OCI-LY3 (cell line): Measurements from ENCODE around the gene TNRC18.

ENCODE experiments used
- H2AFZ ChIP-seq: fragments of 200-600, 300-600 bp; shearing (Covaris generic); 2 replicates; pipeline ENCODE4 v1.6.0; 2014; ENCODE audit warnings: antibody characterized with exemption, low read depth, low read length
- H3K27ac ChIP-seq: fragments of 200-600, 300-600 bp; sonication (generic); 2 replicates; pipeline ENCODE4 v1.5.1; 2014; ENCODE audit warnings: mild to moderate bottlenecking, low read length, moderate library complexity, mixed read lengths
- H3K27me3 ChIP-seq: fragments of 200-600, 300-600 bp; sonication (generic); 2 replicates; pipeline ENCODE4 v1.6.1; 2014; ENCODE audit warnings: low read depth, low read length, mixed read lengths
- H3K36me3 ChIP-seq: fragments of 200-600, 300-600 bp; sonication (generic); replicated peaks from 2 replicates; pipeline ENCODE3; 2014; ENCODE audit warnings: low read depth, low read length, mixed read lengths
- H3K4me1 ChIP-seq: fragments of 300-600, 200-600 bp; sonication (generic); 2 replicates; pipeline ENCODE4 v1.6.1; 2014; ENCODE audit warnings: low read length, mixed read lengths
- H3K4me2 ChIP-seq: fragments of 200-600, 300-600 bp; sonication (generic); 2 replicates; pipeline ENCODE4 v1.6.1; 2014; ENCODE audit warnings: low read length, mixed read lengths
- H3K4me3 ChIP-seq: fragments of 300-600, 200-600 bp; sonication (generic); 2 replicates; pipeline ENCODE4 v1.5.1; 2014; ENCODE audit warnings: antibody characterized with exemption, mild to moderate bottlenecking, low read length, moderate library complexity
- H3K79me2 ChIP-seq: fragments of 300-600, 200-600 bp; shearing (Covaris generic); 2 replicates; pipeline ENCODE4 v1.6.1; 2014; ENCODE audit warnings: mild to moderate bottlenecking, low read length, mixed read lengths
- H3K9ac ChIP-seq: fragments of 300-600, 200-600 bp; shearing (Covaris generic); 2 replicates; pipeline ENCODE4 v1.6.0; 2014; ENCODE audit warnings: mild to moderate bottlenecking, low read length, moderate library complexity
- H3K9me3 ChIP-seq: fragments of 200-600, 300-600 bp; shearing (Covaris generic); 2 replicates; pipeline ENCODE4 v1.6.1; 2014; ENCODE audit warnings: low read length, mixed read lengths; ENCODE audit not compliant: insufficient read depth
- H4K20me1 ChIP-seq: fragments of 200-600, 300-600 bp; sonication (generic); 2 replicates; pipeline ENCODE4 v1.6.1; 2016; ENCODE audit warnings: low read length, mixed read lengths; ENCODE audit not compliant: insufficient read depth
- EZH2phosphoT487 ChIP-seq: fragments of 200-600 bp; shearing (Covaris generic); IDR thresholded peaks from 2 replicates; pipeline ENCODE4 v1.6.1; 2018; ENCODE audit warnings: antibody characterized with exemption, mixed run types, low read depth
- TF ChIP-seq, protein P1 (sequence below): fragments of 200-600, 300-600 bp; sonication (generic); IDR thresholded peaks from 2 replicates; pipeline ENCODE4 v1.5.1; 2014; ENCODE audit warnings: antibody characterized with exemption, low read length, low read depth

TNRC18 gene

DNA sequence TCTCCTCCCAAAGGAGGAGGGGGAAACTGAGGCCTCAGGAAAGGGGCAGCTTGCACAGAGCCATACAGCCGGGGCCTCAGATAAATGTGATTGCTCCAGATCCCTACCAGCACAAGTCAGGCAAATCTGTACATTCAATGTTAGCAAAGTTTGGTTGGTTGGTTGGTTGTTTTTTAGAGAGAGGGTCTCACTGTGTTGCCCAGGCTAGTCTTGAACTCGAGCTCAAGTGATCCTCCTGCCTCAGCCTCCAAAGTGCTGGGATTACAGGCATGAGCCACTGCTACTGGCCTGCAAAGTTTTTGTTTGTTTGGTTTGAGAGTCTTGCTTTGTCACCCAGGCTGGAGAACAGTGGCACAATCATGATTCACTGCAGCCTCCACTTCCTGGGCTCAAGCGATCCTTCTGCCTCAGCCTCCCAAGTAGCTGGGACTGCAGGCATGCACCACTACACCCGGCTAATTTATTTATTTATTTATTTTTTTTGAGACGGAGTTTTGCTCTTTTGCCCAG is 30.0 kb upstream of the TNRC18 start:
- Histone ChIP-seq H3K27me3 (no peaks in the 10 kb centered on the region), H2AFZ (no peak overlapping the region), H3K36me3 (no peaks in the 10 kb centered on the region), H3K4me1 (0 out of 2 replicates have a peak, but pooled peaks cover 4% of the 10 kb centered on the region), H3K9me3 (no peaks in the 10 kb centered on the region), H4K20me1 (no peaks in the 10 kb centered on the region), H3K4me3 (no peak overlapping the region), H3K9ac (no peak overlapping the region), H3K27ac (no peak overlapping the region), H3K79me2 (no peaks in the 10 kb centered on the region), H3K4me2 (no peak overlapping the region)
- TF ChIP-seq, protein P1, sequence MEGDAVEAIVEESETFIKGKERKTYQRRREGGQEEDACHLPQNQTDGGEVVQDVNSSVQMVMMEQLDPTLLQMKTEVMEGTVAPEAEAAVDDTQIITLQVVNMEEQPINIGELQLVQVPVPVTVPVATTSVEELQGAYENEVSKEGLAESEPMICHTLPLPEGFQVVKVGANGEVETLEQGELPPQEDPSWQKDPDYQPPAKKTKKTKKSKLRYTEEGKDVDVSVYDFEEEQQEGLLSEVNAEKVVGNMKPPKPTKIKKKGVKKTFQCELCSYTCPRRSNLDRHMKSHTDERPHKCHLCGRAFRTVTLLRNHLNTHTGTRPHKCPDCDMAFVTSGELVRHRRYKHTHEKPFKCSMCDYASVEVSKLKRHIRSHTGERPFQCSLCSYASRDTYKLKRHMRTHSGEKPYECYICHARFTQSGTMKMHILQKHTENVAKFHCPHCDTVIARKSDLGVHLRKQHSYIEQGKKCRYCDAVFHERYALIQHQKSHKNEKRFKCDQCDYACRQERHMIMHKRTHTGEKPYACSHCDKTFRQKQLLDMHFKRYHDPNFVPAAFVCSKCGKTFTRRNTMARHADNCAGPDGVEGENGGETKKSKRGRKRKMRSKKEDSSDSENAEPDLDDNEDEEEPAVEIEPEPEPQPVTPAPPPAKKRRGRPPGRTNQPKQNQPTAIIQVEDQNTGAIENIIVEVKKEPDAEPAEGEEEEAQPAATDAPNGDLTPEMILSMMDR: no peak
- TF ChIP-seq EZH2phosphoT487: no peak

DNA sequence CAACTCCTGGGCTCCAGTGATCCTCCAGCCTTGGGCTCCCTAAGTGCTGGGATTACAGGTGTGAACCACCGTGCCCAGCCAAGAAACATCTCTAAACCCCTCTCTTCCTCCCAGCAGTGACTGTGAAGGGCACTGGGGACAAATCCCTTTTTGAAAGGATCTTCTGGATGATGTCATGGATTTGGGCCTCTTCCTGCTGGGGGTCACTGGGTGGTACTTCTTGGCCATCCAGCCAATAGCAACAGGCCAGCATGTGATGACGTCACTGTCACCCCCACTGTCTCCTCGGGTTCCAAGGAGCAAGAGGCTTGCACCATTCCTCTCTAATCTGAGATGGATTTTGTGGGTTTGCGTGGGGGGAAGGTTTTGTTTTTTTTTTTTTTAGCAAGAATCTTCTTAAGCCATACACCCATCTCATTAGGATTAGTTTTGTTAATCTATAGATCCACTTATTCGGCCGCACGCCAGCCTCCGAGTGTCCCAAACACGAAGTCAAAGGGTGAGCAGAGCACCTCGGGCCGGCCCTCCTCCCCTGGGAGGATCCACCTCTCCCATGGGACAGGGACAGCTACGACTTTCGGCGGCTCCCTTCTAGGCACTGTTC is 29.4 kb upstream of the TNRC18 start:
- H3K27me3 ChIP-seq: no peaks in the 10 kb centered on the region
- no peak overlapping the region for H2AFZ ChIP-seq
- TF ChIP-seq EZH2phosphoT487: no peak
- TF ChIP-seq, protein P1: no peak
- no peak overlapping the region for H3K9ac ChIP-seq
- no peak overlapping the region for H3K4me3 ChIP-seq
- no peak overlapping the region for H3K27ac ChIP-seq
- H3K4me2 ChIP-seq: no peak overlapping the region
- H3K4me1 ChIP-seq: 0 out of 2 replicates have a peak, but pooled peaks cover 4% of the 10 kb centered on the region
- no peaks in the 10 kb centered on the region for H3K36me3 ChIP-seq
- no peaks in the 10 kb centered on the region for H4K20me1 ChIP-seq
- H3K9me3 ChIP-seq: no peaks in the 10 kb centered on the region
- no peaks in the 10 kb centered on the region for H3K79me2 ChIP-seq

DNA sequence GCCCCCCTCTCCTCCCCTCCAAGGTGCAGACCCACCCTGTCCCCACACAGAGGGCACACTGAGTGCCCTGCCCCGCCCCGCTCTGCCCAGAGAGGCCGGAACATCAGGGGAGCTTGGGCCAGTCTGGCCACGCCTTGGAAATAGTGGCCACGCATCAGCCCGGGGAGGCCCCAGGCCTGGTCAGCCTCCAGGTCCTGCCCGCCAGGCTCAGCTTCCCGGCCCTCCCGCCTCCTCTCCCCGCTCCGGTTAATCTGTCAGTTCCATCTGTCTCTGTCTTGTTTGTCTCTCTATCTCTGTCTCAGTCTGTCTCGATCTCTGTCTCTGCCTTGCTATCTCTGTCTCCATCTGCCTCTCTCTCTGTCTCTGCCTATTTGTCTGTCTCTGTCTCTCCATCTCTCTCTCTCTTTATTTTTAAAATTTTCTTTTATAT is 28.9 kb upstream of the TNRC18 start:
- Histone ChIP-seq H3K9ac (no peak overlapping the region), H3K4me1 (0 out of 2 replicates have a peak, but pooled peaks cover 4% of the 10 kb centered on the region), H3K4me2 (no peak overlapping the region), H3K9me3 (no peaks in the 10 kb centered on the region), H2AFZ (no peak overlapping the region), H4K20me1 (no peaks in the 10 kb centered on the region), H3K36me3 (no peaks in the 10 kb centered on the region), H3K27ac (no peak overlapping the region), H3K4me3 (no peak overlapping the region), H3K27me3 (no peaks in the 10 kb centered on the region), H3K79me2 (no peaks in the 10 kb centered on the region)
- no peak for TF ChIP-seq EZH2phosphoT487
- TF ChIP-seq, protein P1: no peak

DNA sequence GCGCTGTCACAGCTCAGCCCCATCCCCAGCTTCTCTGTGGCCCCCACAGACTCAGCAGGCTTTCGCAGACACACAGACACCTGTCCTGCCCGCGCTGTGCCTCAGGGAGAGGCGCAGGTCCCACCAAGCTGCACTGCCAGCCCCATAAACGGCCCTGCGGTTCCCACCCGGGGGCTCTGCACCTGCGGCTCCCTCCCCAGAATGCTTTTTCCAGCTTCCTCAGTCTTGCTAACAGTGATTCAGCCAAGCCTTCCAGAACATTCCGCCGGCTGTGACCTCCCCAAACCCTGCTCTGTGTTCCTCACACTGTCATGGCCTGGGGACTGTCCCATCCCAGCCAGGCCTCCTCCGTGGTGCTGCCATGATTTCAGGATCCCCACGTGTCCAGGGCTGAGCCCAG is 27.8 kb upstream of the TNRC18 start:
- no peak overlapping the region for H2AFZ ChIP-seq
- no peak overlapping the region for H3K4me2 ChIP-seq
- no peak overlapping the region for H3K4me3 ChIP-seq
- no peaks in the 10 kb centered on the region for H3K9me3 ChIP-seq
- no peaks in the 10 kb centered on the region for H3K36me3 ChIP-seq
- H4K20me1 ChIP-seq: no peaks in the 10 kb centered on the region
- TF ChIP-seq, protein P1: no peak
- TF ChIP-seq EZH2phosphoT487: no peak
- no peak overlapping the region for H3K27ac ChIP-seq
- H3K4me1 ChIP-seq: 0 out of 2 replicates have a peak, but pooled peaks cover 4% of the 10 kb centered on the region
- no peaks in the 10 kb centered on the region for H3K79me2 ChIP-seq
- H3K9ac ChIP-seq: no peak overlapping the region
- H3K27me3 ChIP-seq: no peaks in the 10 kb centered on the region
